ENCODE data around the gene EDARADD. TPM values are rescaled to one million over a fixed set of nuclear protein-coding genes. Genes with fewer than 3 reads are reported as not detected.

The EDARADD gene
- total RNA-seq, 1 donor from 2014 or later: 0.89 TPM

DNA sequence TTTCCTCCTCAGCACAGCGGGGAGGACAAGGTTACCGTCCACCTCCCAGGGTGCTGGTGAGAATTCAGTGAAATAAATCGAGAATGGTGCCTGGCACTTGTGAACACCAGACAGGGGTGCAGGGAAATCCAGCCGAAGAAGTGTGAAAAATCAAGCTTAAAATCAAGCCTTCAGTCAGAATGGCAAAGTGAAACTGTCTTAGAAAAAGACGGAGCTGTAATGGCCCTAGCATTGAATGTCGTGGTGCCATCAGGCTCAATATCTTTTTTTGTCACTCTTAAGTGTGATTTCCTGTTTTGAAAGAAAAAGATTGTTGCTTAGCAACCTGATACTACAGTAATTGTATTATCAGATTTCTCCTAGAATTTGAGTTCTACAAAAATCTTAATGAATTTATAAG lies 22.1 kb downstream of the EDARADD start:
- intact Hi-C loops (cut with DNase I): no loop called here
- TF ChIP-seq, protein P1, sequence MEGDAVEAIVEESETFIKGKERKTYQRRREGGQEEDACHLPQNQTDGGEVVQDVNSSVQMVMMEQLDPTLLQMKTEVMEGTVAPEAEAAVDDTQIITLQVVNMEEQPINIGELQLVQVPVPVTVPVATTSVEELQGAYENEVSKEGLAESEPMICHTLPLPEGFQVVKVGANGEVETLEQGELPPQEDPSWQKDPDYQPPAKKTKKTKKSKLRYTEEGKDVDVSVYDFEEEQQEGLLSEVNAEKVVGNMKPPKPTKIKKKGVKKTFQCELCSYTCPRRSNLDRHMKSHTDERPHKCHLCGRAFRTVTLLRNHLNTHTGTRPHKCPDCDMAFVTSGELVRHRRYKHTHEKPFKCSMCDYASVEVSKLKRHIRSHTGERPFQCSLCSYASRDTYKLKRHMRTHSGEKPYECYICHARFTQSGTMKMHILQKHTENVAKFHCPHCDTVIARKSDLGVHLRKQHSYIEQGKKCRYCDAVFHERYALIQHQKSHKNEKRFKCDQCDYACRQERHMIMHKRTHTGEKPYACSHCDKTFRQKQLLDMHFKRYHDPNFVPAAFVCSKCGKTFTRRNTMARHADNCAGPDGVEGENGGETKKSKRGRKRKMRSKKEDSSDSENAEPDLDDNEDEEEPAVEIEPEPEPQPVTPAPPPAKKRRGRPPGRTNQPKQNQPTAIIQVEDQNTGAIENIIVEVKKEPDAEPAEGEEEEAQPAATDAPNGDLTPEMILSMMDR (IDR thresholded peaks at IDR 0.05): no peak
- Histone ChIP-seq H3K36me3 (no peaks in the 10 kb centered on the region), H3K27ac (no peak overlapping the region), H3K9me3 (no peaks in the 10 kb centered on the region), H3K27me3 (ENCODE audit: low read depth) (no peaks in the 10 kb centered on the region), H3K4me3 (no peak overlapping the region), H3K4me1 (no peaks in the 10 kb centered on the region)
- ATAC-seq (peak in 1 of 2 donors; percentile 33), DNase-seq (no peak)

DNA sequence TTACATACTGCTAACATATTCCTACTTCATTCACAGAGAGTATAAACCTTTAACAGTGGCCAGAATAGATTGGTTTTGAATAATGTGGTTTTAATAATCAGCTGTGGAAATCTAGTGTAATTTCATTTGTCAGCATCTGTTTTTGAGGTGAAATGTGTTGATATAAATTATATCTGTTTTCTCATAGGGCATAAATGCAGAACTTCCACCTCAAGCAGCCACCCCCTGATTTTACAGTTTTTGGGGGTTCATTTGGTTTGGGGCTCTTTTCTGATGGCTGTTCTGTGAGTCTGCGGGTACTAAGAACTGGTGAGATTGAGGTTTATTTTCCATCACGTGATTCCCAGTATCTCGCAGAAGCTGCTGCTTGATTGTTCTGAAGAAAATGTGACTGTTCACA lies 23.2 kb downstream of the EDARADD start:
- TF ChIP-seq, protein P1 (IDR thresholded peaks at IDR 0.05): no peak
- DNase-seq (no peak), ATAC-seq (no peak)
- no peaks in the 10 kb centered on the region for H3K4me1 ChIP-seq
- no peak overlapping the region for H3K4me3 ChIP-seq
- no peaks in the 10 kb centered on the region for H3K36me3 ChIP-seq
- no peaks in the 10 kb centered on the region for H3K9me3 ChIP-seq
- no peak overlapping the region for H3K27ac ChIP-seq
- H3K27me3 ChIP-seq (ENCODE audit: low read depth): no peaks in the 10 kb centered on the region
- intact Hi-C loops (cut with DNase I): no loop called here

DNA sequence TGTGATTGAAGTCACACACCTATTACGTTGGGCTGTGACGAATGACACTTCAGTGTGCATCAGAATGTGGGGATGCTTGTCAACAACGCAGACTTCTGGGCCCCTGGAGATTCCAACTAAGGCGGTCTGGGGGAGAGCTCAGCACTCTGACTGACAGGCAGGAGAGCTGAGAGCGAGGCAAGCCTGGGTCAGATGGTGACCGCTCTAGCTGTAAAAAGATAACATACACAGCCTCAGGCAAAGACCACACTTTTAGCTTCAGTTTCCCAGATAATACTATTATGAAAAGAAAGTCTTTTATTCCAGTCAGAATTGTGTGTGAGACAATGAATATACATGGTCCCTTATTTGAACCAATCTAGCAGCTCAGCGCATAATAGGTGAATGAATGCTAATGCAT lies 25.4 kb downstream of the EDARADD start:
- Histone ChIP-seq H3K4me3 (no peak overlapping the region), H3K4me1 (no peaks in the 10 kb centered on the region), H3K36me3 (no peaks in the 10 kb centered on the region), H3K9me3 (no peaks in the 10 kb centered on the region), H3K27me3 (ENCODE audit: low read depth) (no peaks in the 10 kb centered on the region), H3K27ac (no peak overlapping the region)
- TF ChIP-seq, protein P1 (IDR thresholded peaks at IDR 0.05): no peak
- ATAC-seq (no peak), DNase-seq (no peak)
- intact Hi-C loops (cut with DNase I): no loop called here

DNA sequence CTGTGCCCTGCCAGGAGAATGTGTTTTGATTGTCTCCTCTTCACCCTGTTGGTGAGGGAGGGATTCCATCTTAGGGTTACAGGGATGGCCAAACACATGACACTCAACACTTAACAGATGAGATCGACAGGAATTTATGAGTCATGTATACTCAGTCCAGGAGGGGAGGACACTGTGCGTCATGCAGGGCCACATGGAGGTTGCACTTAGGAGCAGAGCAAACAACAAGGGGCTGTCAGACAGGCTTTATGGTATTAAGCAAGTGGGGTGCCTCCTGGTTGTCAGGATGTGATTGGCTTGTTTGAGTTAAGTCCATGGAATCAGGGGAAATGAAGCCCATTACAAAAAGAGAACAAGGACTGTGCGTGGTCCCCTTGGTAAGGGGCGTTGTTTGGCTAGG lies 26.9 kb downstream of the EDARADD start:
- Histone ChIP-seq H3K36me3 (no peaks in the 10 kb centered on the region), H3K27me3 (ENCODE audit: low read depth) (no peaks in the 10 kb centered on the region), H3K27ac (no peak overlapping the region), H3K9me3 (no peaks in the 10 kb centered on the region), H3K4me3 (no peak overlapping the region), H3K4me1 (no peaks in the 10 kb centered on the region)
- TF ChIP-seq, protein P1 (IDR thresholded peaks at IDR 0.05): no peak
- no peak for ATAC-seq
- DNase-seq: no peak
- intact Hi-C loops (cut with DNase I): no loop called here

DNA sequence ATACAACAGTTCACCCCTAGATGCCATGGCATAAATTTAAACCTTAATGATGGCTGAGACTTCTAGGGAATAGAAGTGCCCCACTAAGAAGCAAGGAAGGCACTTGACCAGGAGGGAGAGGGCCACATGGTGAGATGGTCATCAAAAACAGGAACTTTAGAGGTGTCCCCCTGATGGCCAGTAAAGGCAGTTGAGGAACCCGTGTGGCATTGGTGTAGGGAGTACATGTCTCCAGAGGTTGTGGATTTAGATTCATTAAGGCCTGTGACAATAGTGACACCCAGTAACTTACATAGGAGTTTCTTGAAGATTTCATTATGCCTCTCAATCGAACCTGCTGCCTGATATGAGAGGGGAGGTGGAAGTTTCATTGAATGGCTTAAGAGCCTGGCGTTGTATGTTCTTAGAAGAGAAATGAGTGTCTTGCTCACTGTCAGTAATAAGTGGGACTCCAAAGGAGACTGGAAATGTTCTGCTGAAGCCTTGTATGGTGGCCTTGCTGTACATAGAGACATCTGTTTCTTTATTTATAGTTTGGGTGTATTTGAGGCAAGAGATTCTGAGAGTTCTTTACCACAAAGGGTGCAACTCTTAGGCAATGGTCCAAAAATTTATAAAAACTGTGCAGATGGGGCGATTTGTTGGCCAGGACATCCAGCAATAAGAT lies 27.9 kb downstream of the EDARADD start:
- no peak overlapping the region for H3K27ac ChIP-seq
- ATAC-seq (no peak), DNase-seq (no peak)
- no peak overlapping the region for H3K4me3 ChIP-seq
- no peaks in the 10 kb centered on the region for H3K4me1 ChIP-seq
- H3K27me3 ChIP-seq (ENCODE audit: low read depth): no peaks in the 10 kb centered on the region
- H3K9me3 ChIP-seq: no peaks in the 10 kb centered on the region
- TF ChIP-seq, protein P1 (IDR thresholded peaks at IDR 0.05): no peak
- no peaks in the 10 kb centered on the region for H3K36me3 ChIP-seq
- intact Hi-C loops (cut with DNase I): no loop called here

Measured in lower lobe of right lung (tissue), 2 donors.